K562 (cell line): ENCODE results near the gene DAB2IP. TPM values are rescaled to one million over a fixed set of nuclear protein-coding genes. Genes with fewer than 3 reads are reported as not detected.

ENCODE experiments used
- ATAC-seq: fragments of 200-7000 bp; cut with Tn5 transposase; 3 replicates; pipeline ENCODE4 v1.9.1; 2020; ENCODE audit warnings: moderate library complexity
- BruUV-seq: library from RNA; stranded (reverse); fragments of 400-500 nt; replicated peaks from 2 replicates; lab custom pipeline; 2021; lab: Mats Ljungman, UMichigan
- CTCF ChIA-PET: fragments of 300-600 bp; formaldehyde crosslinking; extraction: SDS; loops from one replicate; lab custom pipeline; 2021; ENCODE audit warnings: low intra/inter-chr PET ratio; lab: Yijun Ruan, JAX
- POLR2A ChIA-PET: fragments of 300-600, 350-650 bp; sonication (Branson Sonifier 250); formaldehyde crosslinking; extraction: SDS; loops from one replicate; lab custom pipeline; 2021; ENCODE audit warnings: antibody characterized with exemption, inconsistent platforms; lab: Yijun Ruan, JAX
- DNase-seq, 4 experiments: peaks; one replicate each; pipeline versions ENCODE4 v3.0.0 to v3.0.0-alpha.2; 2011 to 2018; ENCODE audit warnings: low spot score in 3 of 4, mixed read lengths in 3 of 4; ENCODE audit errors: extremely low read depth in 1 of 4
- FAIRE-seq: peaks from 2 replicates; lab custom pipeline; 2011; peaks lifted over from hg19 to GRCh38; lab: Jason Lieb, UNC
- H2AFZ ChIP-seq: 2 replicates; pipeline ENCODE4 v1.6.0; 2011; ENCODE audit warnings: low read depth, low read length, control low read depth, inconsistent platforms
- H3K27ac ChIP-seq: fragments of 200-600 bp; 3 replicates; pipeline ENCODE4 v1.8.0; 2011; ENCODE audit warnings: low read depth, mild to moderate bottlenecking, control low read depth, inconsistent platforms, low read length, moderate library complexity, mixed read lengths; ENCODE audit errors: extremely low read depth
- H3K27me3 ChIP-seq, 2 experiments: fragments of 300-600 bp in 1 of 2; 2 replicates in 1 of 2; 3 replicates in 1 of 2; pipeline versions ENCODE4 v1.6.0 to v1.8.0; 2011; ENCODE audit warnings: inconsistent platforms in 2 of 2, low read length in 2 of 2, mild to moderate bottlenecking in 1 of 2, mixed read lengths in 1 of 2, moderate library complexity in 1 of 2; ENCODE audit not compliant: control insufficient read depth in 2 of 2, insufficient read depth in 2 of 2
- H3K36me3 ChIP-seq: fragments of 300-600 bp; 3 replicates; pipeline ENCODE4 v1.8.0; 2011; ENCODE audit warnings: mild to moderate bottlenecking, low read length, inconsistent platforms; ENCODE audit not compliant: control insufficient read depth, insufficient read depth
- H3K4me1 ChIP-seq, 2 experiments: fragments of 200-600 bp in 1 of 2; replicated peaks in 1 of 2; 2 replicates in 1 of 2; 3 replicates in 1 of 2; pipeline versions ENCODE4 v1.5.1 to v1.8.0; 2011; ENCODE audit warnings: inconsistent platforms in 2 of 2, low read length in 2 of 2, mild to moderate bottlenecking in 1 of 2, mixed read lengths in 1 of 2, moderate library complexity in 1 of 2; ENCODE audit not compliant: control insufficient read depth in 2 of 2, insufficient read depth in 2 of 2
- H3K4me2 ChIP-seq: 2 replicates; pipeline ENCODE4 v1.6.1; 2011; ENCODE audit warnings: low read length, control low read depth, inconsistent platforms, mixed read lengths; ENCODE audit not compliant: insufficient read depth
- H3K4me3 ChIP-seq: fragments of 200-600 bp; sonication (generic), shearing (Covaris generic); 2 replicates; pipeline ENCODE4 v1.5.1; 2016; ENCODE audit warnings: control low read depth, inconsistent platforms
- H3K79me2 ChIP-seq: fragments of 200-600 bp; 3 replicates; pipeline ENCODE4 v1.8.0; 2011; ENCODE audit warnings: low read length, inconsistent platforms; ENCODE audit not compliant: control insufficient read depth, insufficient read depth
- H3K9ac ChIP-seq, 2 experiments: 2 replicates each; pipeline versions ENCODE4 v1.6.0 to v1.6.1; 2011; ENCODE audit warnings: low read depth in 2 of 2, low read length in 2 of 2, control low read depth in 1 of 2, inconsistent platforms in 1 of 2, mild to moderate bottlenecking in 1 of 2, mixed read lengths in 1 of 2; ENCODE audit not compliant: insufficient read depth in 1 of 2
- H3K9me1 ChIP-seq: one replicate; pipeline ENCODE4 v1.6.0; 2011; ENCODE audit warnings: inconsistent platforms, mild to moderate bottlenecking, low read length, moderate library complexity; ENCODE audit not compliant: control insufficient read depth, insufficient read depth
- H3K9me3 ChIP-seq: replicated peaks from 2 replicates; pipeline ENCODE4 v1.5.1; 2011; ENCODE audit warnings: low read depth, low read length, inconsistent platforms; ENCODE audit not compliant: control insufficient read depth, insufficient read depth
- H4K20me1 ChIP-seq: replicated peaks from 2 replicates; pipeline ENCODE4 v1.6.1; 2011; ENCODE audit warnings: low read length, inconsistent platforms, mixed read lengths; ENCODE audit not compliant: control insufficient read depth, insufficient read depth
- ELF2 ChIP-seq: fragments of 250-450 bp; sonication (Bioruptor Pico); IDR thresholded peaks from 2 replicates; pipeline ENCODE4 v1.5.0; 2021; ENCODE audit warnings: mild to moderate bottlenecking
- FOS ChIP-seq: IDR thresholded peaks from 3 replicates; pipeline ENCODE4 v1.6.1; 2011; ENCODE audit not compliant: insufficient read length; ENCODE audit errors: extremely low read depth
- KLF1 ChIP-seq: fragments of 450-650 bp; IDR thresholded peaks from 2 replicates; pipeline ENCODE4 v1.6.1; 2016; ENCODE audit warnings: missing genetic modification characterization, missing compliant biosample characterization
- NCOA2 ChIP-seq, 2 experiments: fragments of 450-650 bp; IDR thresholded peaks; 2 replicates each; pipeline ENCODE4 v1.6.1; 2018; ENCODE audit warnings: mild to moderate bottlenecking in 2 of 2, moderate library complexity in 1 of 2; ENCODE audit not compliant: partially characterized antibody in 2 of 2
- PTTG1 ChIP-seq: fragments of 450-650 bp; IDR thresholded peaks from 2 replicates; pipeline ENCODE4 v1.6.1; 2016; ENCODE audit warnings: low read depth, mild to moderate bottlenecking, missing genetic modification characterization, missing compliant biosample characterization
- RFX7 ChIP-seq: fragments of 250-450 bp; sonication (Bioruptor Pico); IDR thresholded peaks from 2 replicates; pipeline ENCODE4 v1.5.1; 2021; ENCODE audit warnings: mild to moderate bottlenecking
- RUNX1 ChIP-seq: sonication (generic); IDR thresholded peaks from 2 replicates; pipeline ENCODE4 v1.6.1; 2016; ENCODE audit warnings: antibody characterized with exemption, low read depth
- SMARCA5 ChIP-seq: fragments of 450-650 bp; IDR thresholded peaks from 2 replicates; pipeline ENCODE4 v1.6.1; 2016
- SP1 ChIP-seq: sonication (generic); formaldehyde crosslinking; IDR thresholded peaks from 2 replicates; pipeline ENCODE4 v1.8.1; 2022; ENCODE audit warnings: mild to moderate bottlenecking, missing genetic modification reagents
- STAT5A ChIP-seq: IDR thresholded peaks from 2 replicates; pipeline ENCODE4 v1.6.1; 2012; ENCODE audit warnings: low read length, inconsistent platforms, borderline replicate concordance
- TRIM24 ChIP-seq, 2 experiments: fragments of 450-650 bp; IDR thresholded peaks; 2 replicates each; pipeline ENCODE4 v1.6.1; 2016
- UBTF ChIP-seq, 2 experiments: IDR thresholded peaks; 2 replicates each; pipeline ENCODE4 v1.6.1; 2012; ENCODE audit warnings: improper control_type of control experiment in 2 of 2, low read depth in 2 of 2, low read length in 2 of 2, borderline replicate concordance in 1 of 2
- ZNF639 ChIP-seq, 2 experiments: fragments of 200-800 bp in 1 of 2; sonication (Bioruptor generic) in 1 of 2; sonication (generic) in 1 of 2; formaldehyde crosslinking in 1 of 2; IDR thresholded peaks in 1 of 2; conservative IDR thresholded peaks in 1 of 2; 2 replicates each; pipeline versions ENCODE4 v1.5.0 to v1.6.1; 2016 to 2020; ENCODE audit warnings: missing compliant biosample characterization in 1 of 2, missing genetic modification characterization in 1 of 2, missing genetic modification reagents in 1 of 2
- ZNF764 ChIP-seq: fragments of 250-450 bp; sonication (Bioruptor Pico); IDR thresholded peaks from 2 replicates; pipeline ENCODE4 v1.4.0; 2020; ENCODE audit warnings: low read depth, mild to moderate bottlenecking, moderate library complexity
- ZNF778 ChIP-seq: fragments of 450-650 bp; formaldehyde crosslinking; IDR thresholded peaks from 2 replicates; pipeline ENCODE4 v1.4.0; 2020; ENCODE audit warnings: mild to moderate bottlenecking, moderate library complexity
- ZSCAN32 ChIP-seq: fragments of 450-650 bp; formaldehyde crosslinking; IDR thresholded peaks from 2 replicates; pipeline ENCODE4 v1.4.0; 2020; ENCODE audit warnings: mild to moderate bottlenecking, moderate library complexity
- WGBS: fragments of 100-300 bp; shearing (Covaris generic); methylation state at CpG from one replicate; pipeline ENCODE4 v1.1.6; 2016; ENCODE audit warnings: low coverage, mixed read lengths; ENCODE audit not compliant: insufficient coverage; ENCODE audit errors: missing lambda C conversion rate; 5-methylcytosine and 5-hydroxymethylcytosine counted together
- in situ Hi-C: fragments of 300-500 bp; cut with MboI; formaldehyde crosslinking; loops from 4 replicates; pipeline ENCODE4 v1.15.0; 2018; ENCODE audit warnings: inconsistent platforms, mixed read lengths
- intact Hi-C: fragments of 100-400 bp; cut with micrococcal nuclease; formaldehyde crosslinking; loops from 2 replicates; pipeline ENCODE4 v1.14.2; 2022
- polyA plus RNA-seq, 8 experiments: library from polyadenylated mRNA; depleted of rRNA in 4 of 8; stranded (reverse) in 5 of 8; unstranded in 3 of 8; fragments of >200 nt; fragmentation: Nextera tagmentation in 2 of 8; fragmentation: Illumina TruSeq in 1 of 8; extraction: Ambion mirVana in 2 of 8; extraction: Trizol in 1 of 8; gene quantifications; 2 replicates each; pipeline versions ENCODE4 v1.2.1 to v1.2.3, GENCODE V29; 2011 to 2014; ENCODE audit warnings: inconsistent platforms in 1 of 8, missing spikeins in 1 of 8
- total RNA-seq, 7 experiments: library from RNA; depleted of rRNA in 6 of 7; stranded (reverse); fragments of >200 nt in 6 of 7; fragmentation: Illumina TruSeq in 2 of 7; extraction: Trizol in 2 of 7; gene quantifications; 2 replicates each; pipeline versions ENCODE4 v1.2.1 to v1.2.3, GENCODE V29; 2011 to 2021; ENCODE audit warnings: low replicate concordance in 1 of 7

Gene DAB2IP
- total and polyA plus RNA-seq, 9 of the 15 experiments (the other 6 are each of a cell fraction or from before 2014, with no cell fraction given) = 0.04 to 0.31 (median 0.08) TPM; not detected in 5

- H3K9ac ChIP-seq = no peak overlapping the region
- BruUV-seq = no TSS peak
- peaks cover 10 to 67% of the 10 kb centered on the region in 2 experiments; a peak in 3 of 5 replicates for H3K27me3 ChIP-seq
- peaks cover 0 to 1% of the 10 kb centered on the region in 2 experiments; a peak in 1 of 5 replicates for H3K4me1 ChIP-seq
- H3K27ac ChIP-seq = no peak overlapping the region
- in situ Hi-C loops = no loop called here
- FAIRE-seq (no peak), DNase-seq (no peak), ATAC-seq (no peak)
- POLR2A ChIA-PET = no interaction called here
- no peaks in the 10 kb centered on the region for H3K9me1 ChIP-seq
- H3K36me3 ChIP-seq = no peaks in the 10 kb centered on the region
- H3K9me3 ChIP-seq = no peaks in the 10 kb centered on the region
- 0% methylated on average over 5 of the region's 5 CpGs for WGBS
- intact Hi-C loops = no loop called here
- H3K4me3 ChIP-seq = no peak overlapping the region
- H4K20me1 ChIP-seq = no peaks in the 10 kb centered on the region; the same call in 1 of the 2 replicates
- no peak overlapping the region for H2AFZ ChIP-seq
- no peaks in the 10 kb centered on the region for H3K79me2 ChIP-seq
- CTCF ChIA-PET = no interaction called here
- H3K4me2 ChIP-seq = no peak overlapping the region
- TF ChIP-seq TRIM24 (IDR thresholded peaks at IDR 0.05) (no peak), ZSCAN32 (no peak), UBTF (IDR thresholded peaks at IDR 0.05; ENCODE audit: borderline replicate concordance in 1 of 2, low read depth in 2 of 2, low read length in 2 of 2) (no peak), NCOA2 (IDR thresholded peaks at IDR 0.05; ENCODE audit: partially characterized antibody in 2 of 2) (no peak), ELF2 (no peak), SP1 (CRISPR knock-in tag) (no peak), SMARCA5 (no peak), ZNF639 (CRISPR knock-in tag; conservative IDR thresholded peaks at IDR 0.05 in 1 of 2, IDR thresholded peaks at IDR 0.05 in 1 of 2) (no peak), RFX7 (CRISPR knock-in tag) (no peak), RUNX1 (no peak), KLF1 (tag) (no peak), STAT5A (no peak), FOS (no peak), ZNF764 (CRISPR knock-in tag) (no peak), ZNF778 (CRISPR knock-in tag) (no peak), PTTG1 (no peak)
Observed at GRCh38 chr9:121731090-121731489, 79.7 kb downstream of the DAB2IP start.
